HEK293 (cell line): ENCODE data around the gene FADS2.

Source experiments
- CTCF ChIA-PET: fragments of 350-600 bp; formaldehyde crosslinking; extraction: SDS; loops from one replicate; lab custom pipeline; 2021; ENCODE audit warnings: antibody characterized with exemption; lab: Yijun Ruan, JAX
- POLR2A ChIA-PET: fragments of 300-600 bp; formaldehyde crosslinking; extraction: SDS; loops from one replicate; lab custom pipeline; 2020; ENCODE audit warnings: antibody characterized with exemption, inconsistent platforms; lab: Yijun Ruan, JAX
- H3K27ac ChIP-seq: fragments of 200-500 bp; sonication (Bioruptor generic); 2 replicates; pipeline ENCODE4 v1.5.1; 2014; ENCODE audit warnings: low read depth, low read length, control low read depth, inconsistent platforms; ENCODE audit errors: extremely low read depth
- H3K36me3 ChIP-seq, 2 experiments: fragments of 200-500 bp in 1 of 2; sonication (Bioruptor generic) in 1 of 2; 1 replicate in 1 of 2; 2 replicates in 1 of 2; pipeline ENCODE4 v1.5.1; 2014 to 2017; ENCODE audit warnings: inconsistent platforms in 2 of 2, low read length in 2 of 2; ENCODE audit not compliant: control insufficient read depth in 2 of 2, insufficient read depth in 1 of 2
- H3K4me1 ChIP-seq: fragments of 200-500 bp; sonication (Bioruptor generic); 2 replicates; pipeline ENCODE4 v1.5.1; 2014; ENCODE audit warnings: mild to moderate bottlenecking, low read length, inconsistent platforms; ENCODE audit not compliant: control insufficient read depth, insufficient read depth
- H3K4me3 ChIP-seq: 2 replicates; pipeline ENCODE4 v1.5.1; 2011; ENCODE audit warnings: low read depth, mild to moderate bottlenecking, control low read depth, low read length, moderate library complexity
- H3K9me3 ChIP-seq: fragments of 200-500 bp; sonication (Bioruptor generic); 2 replicates; pipeline ENCODE4 v1.5.1; 2014; ENCODE audit warnings: low read depth, low read length, inconsistent platforms; ENCODE audit not compliant: control insufficient read depth, insufficient read depth
- ATF2 ChIP-seq: fragments of 450-650 bp; formaldehyde crosslinking; IDR thresholded peaks from 2 replicates; pipeline ENCODE4 v1.5.1; 2016; ENCODE audit warnings: missing biosample characterization, missing genetic modification characterization, low read depth
- BCL11B ChIP-seq: fragments of 450-650 bp; formaldehyde crosslinking; IDR thresholded peaks from 2 replicates; pipeline ENCODE4 v1.5.1; 2016; ENCODE audit warnings: low read depth, missing biosample characterization, missing genetic modification characterization
- GLIS1 ChIP-seq: fragments of 450-650 bp; formaldehyde crosslinking; IDR thresholded peaks from 2 replicates; pipeline ENCODE4 v1.5.1; 2016; ENCODE audit warnings: missing biosample characterization, missing genetic modification characterization
- HOXA7 ChIP-seq: sonication (generic); formaldehyde crosslinking; IDR thresholded peaks from 2 replicates; pipeline ENCODE4 v1.8.1; 2022; ENCODE audit warnings: missing genetic modification reagents, borderline replicate concordance
- HOXC10 ChIP-seq: sonication (generic); formaldehyde crosslinking; IDR thresholded peaks from 2 replicates; pipeline ENCODE4 v1.8.1; 2023; ENCODE audit warnings: mild to moderate bottlenecking, missing genetic modification reagents
- IKZF3 ChIP-seq: fragments of 450-650 bp; IDR thresholded peaks from 2 replicates; pipeline ENCODE4 v1.5.0; 2018; ENCODE audit warnings: missing biosample characterization, mild to moderate bottlenecking, missing genetic modification characterization, moderate library complexity
- KLF1 ChIP-seq: fragments of 450-650 bp; formaldehyde crosslinking; IDR thresholded peaks from 2 replicates; pipeline ENCODE4 v1.5.1; 2016; ENCODE audit warnings: missing biosample characterization, missing genetic modification characterization
- MYNN ChIP-seq: fragments of 450-650 bp; formaldehyde crosslinking; IDR thresholded peaks from 2 replicates; pipeline ENCODE4 v1.5.1; 2016; ENCODE audit warnings: missing biosample characterization, missing genetic modification characterization, borderline replicate concordance
- OVOL3 ChIP-seq: fragments of 450-650 bp; formaldehyde crosslinking; IDR thresholded peaks from 2 replicates; pipeline ENCODE4 v1.5.1; 2016; ENCODE audit warnings: missing biosample characterization, missing genetic modification characterization
- PBX3 ChIP-seq: sonication (generic); formaldehyde crosslinking; IDR thresholded peaks from 2 replicates; pipeline ENCODE4 v1.8.1; 2022; ENCODE audit warnings: mild to moderate bottlenecking, moderate library complexity, missing genetic modification reagents
- PRDM10 ChIP-seq: fragments of 450-650 bp; formaldehyde crosslinking; IDR thresholded peaks from 2 replicates; pipeline ENCODE4 v1.5.1; 2016; ENCODE audit warnings: missing biosample characterization, missing genetic modification characterization
- ZBTB21 ChIP-seq: fragments of 450-650 bp; formaldehyde crosslinking; IDR thresholded peaks from 2 replicates; pipeline ENCODE4 v1.5.1; 2017; ENCODE audit warnings: missing biosample characterization, missing genetic modification characterization
- ZNF10 ChIP-seq: fragments of 450-650 bp; formaldehyde crosslinking; IDR thresholded peaks from 2 replicates; pipeline ENCODE4 v1.5.1; 2017; ENCODE audit warnings: missing biosample characterization, missing genetic modification characterization
- ZNF174 ChIP-seq: fragments of 450-650 bp; formaldehyde crosslinking; IDR thresholded peaks from 2 replicates; pipeline ENCODE4 v1.5.0; 2017; ENCODE audit warnings: missing biosample characterization, mild to moderate bottlenecking, missing genetic modification characterization
- ZNF2 ChIP-seq: fragments of 450-650 bp; formaldehyde crosslinking; IDR thresholded peaks from 2 replicates; pipeline ENCODE4 v1.5.1; 2016; ENCODE audit warnings: missing biosample characterization, missing genetic modification characterization
- ZNF266 ChIP-seq: fragments of 450-650 bp; formaldehyde crosslinking; IDR thresholded peaks from 2 replicates; pipeline ENCODE4 v1.5.1; 2016; ENCODE audit warnings: missing biosample characterization, missing genetic modification characterization, low read depth
- ZNF449 ChIP-seq: fragments of 450-650 bp; formaldehyde crosslinking; IDR thresholded peaks from 2 replicates; pipeline ENCODE4 v1.5.1; 2017; ENCODE audit warnings: missing biosample characterization, mild to moderate bottlenecking, missing genetic modification characterization, moderate library complexity
- ZNF513 ChIP-seq: fragments of 450-650 bp; IDR thresholded peaks from 2 replicates; pipeline ENCODE4 v1.5.1; 2018; ENCODE audit warnings: missing biosample characterization, missing genetic modification characterization
- ZNF624 ChIP-seq: fragments of 450-650 bp; formaldehyde crosslinking; IDR thresholded peaks from 2 replicates; pipeline ENCODE4 v1.5.1; 2017; ENCODE audit warnings: missing biosample characterization, missing genetic modification characterization
- ZNF654 ChIP-seq: fragments of 450-650 bp; formaldehyde crosslinking; IDR thresholded peaks from 2 replicates; pipeline ENCODE4 v1.5.1; 2016; ENCODE audit warnings: low read depth, missing biosample characterization, missing genetic modification characterization
- ZNF692 ChIP-seq: fragments of 450-650 bp; formaldehyde crosslinking; IDR thresholded peaks from 2 replicates; pipeline ENCODE4 v1.5.1; 2016; ENCODE audit warnings: missing biosample characterization, missing genetic modification characterization
- ZNF776 ChIP-seq: fragments of 450-650 bp; formaldehyde crosslinking; IDR thresholded peaks from 2 replicates; pipeline ENCODE4 v1.5.0; 2017; ENCODE audit warnings: missing biosample characterization, missing genetic modification characterization, borderline replicate concordance
- ZNF792 ChIP-seq: fragments of 450-650 bp; formaldehyde crosslinking; IDR thresholded peaks from 2 replicates; pipeline ENCODE4 v1.5.1; 2016; ENCODE audit warnings: missing biosample characterization, missing genetic modification characterization
- ZSCAN30 ChIP-seq: fragments of 450-650 bp; IDR thresholded peaks from 2 replicates; pipeline ENCODE4 v1.5.1; 2018; ENCODE audit warnings: missing biosample characterization, mild to moderate bottlenecking, missing genetic modification characterization, moderate library complexity

Gene FADS2

GRCh38 chr11:61827571-61828378 is at the start of gene FADS2:
FADS2 (plus strand) TSS chr11:61828300; CDS start chr11:61828391, 91 bp downstream.
- ChIA-PET CTCF (interaction anchor here (0.6 to 3.1 kb wide), 10 partner anchors 9 to 280 kb away, joined by 3 to 13 read pairs (median 4); no protein-coding TSS in a partner anchor), POLR2A (interaction anchor here (0.8 to 2.1 kb wide), 6 partner anchors 11 to 109 kb away, joined by 3 to 55 read pairs (median 4); partner anchors contain the start of genes FADS1, FEN1 and TMEM258)
- H3K9me3 ChIP-seq, result no peaks in the 10 kb centered on the region
- no peaks in the 10 kb centered on the region for H3K36me3 ChIP-seq
- H3K27ac ChIP-seq, result peak within 1 kb of the TSS; percentile 96
- peak within 1 kb of the TSS; percentile 62 for H3K4me3 ChIP-seq
- peaks cover 10% of the 10 kb centered on the region; the same call in 1 of the 2 replicates for H3K4me1 ChIP-seq
- TF ChIP-seq ZNF449 (tag by site-specific recombination) (peak; percentile 69; the same call in 1 of the 2 replicates), KLF1 (tag by site-specific recombination) (peak; percentile 38), MYNN (tag by site-specific recombination) (no peak), ZNF266 (tag by site-specific recombination) (no peak), PBX3 (CRISPR knock-in tag) (peak; percentile 54), ZSCAN30 (tag by site-specific recombination) (peak; percentile 62; the same call in 1 of the 2 replicates), ZNF2 (tag by site-specific recombination) (no peak), ZNF174 (tag by site-specific recombination) (no peak), BCL11B (tag by site-specific recombination) (no peak), HOXA7 (no peak), ZNF624 (no peak), ATF2 (tag by site-specific recombination) (no peak), IKZF3 (peak; percentile 92), ZNF10 (tag by site-specific recombination) (0 out of 2 replicates have a peak, but pooled peaks have one; percentile 25), ZNF776 (no peak), ZNF513 (tag by site-specific recombination) (no peak), ZNF692 (tag by site-specific recombination) (0 out of 2 replicates have a peak, but pooled peaks have one; percentile 33), ZNF654 (tag by site-specific recombination) (no peak), PRDM10 (tag by site-specific recombination) (peak; percentile 81), OVOL3 (no peak), ZBTB21 (no peak), GLIS1 (tag by site-specific recombination) (peak; percentile 84), ZNF792 (tag by site-specific recombination) (no peak), HOXC10 (CRISPR knock-in tag) (no peak)
